Measurements from ENCODE around the gene HSD11B2.

The HSD11B2 gene

DNA sequence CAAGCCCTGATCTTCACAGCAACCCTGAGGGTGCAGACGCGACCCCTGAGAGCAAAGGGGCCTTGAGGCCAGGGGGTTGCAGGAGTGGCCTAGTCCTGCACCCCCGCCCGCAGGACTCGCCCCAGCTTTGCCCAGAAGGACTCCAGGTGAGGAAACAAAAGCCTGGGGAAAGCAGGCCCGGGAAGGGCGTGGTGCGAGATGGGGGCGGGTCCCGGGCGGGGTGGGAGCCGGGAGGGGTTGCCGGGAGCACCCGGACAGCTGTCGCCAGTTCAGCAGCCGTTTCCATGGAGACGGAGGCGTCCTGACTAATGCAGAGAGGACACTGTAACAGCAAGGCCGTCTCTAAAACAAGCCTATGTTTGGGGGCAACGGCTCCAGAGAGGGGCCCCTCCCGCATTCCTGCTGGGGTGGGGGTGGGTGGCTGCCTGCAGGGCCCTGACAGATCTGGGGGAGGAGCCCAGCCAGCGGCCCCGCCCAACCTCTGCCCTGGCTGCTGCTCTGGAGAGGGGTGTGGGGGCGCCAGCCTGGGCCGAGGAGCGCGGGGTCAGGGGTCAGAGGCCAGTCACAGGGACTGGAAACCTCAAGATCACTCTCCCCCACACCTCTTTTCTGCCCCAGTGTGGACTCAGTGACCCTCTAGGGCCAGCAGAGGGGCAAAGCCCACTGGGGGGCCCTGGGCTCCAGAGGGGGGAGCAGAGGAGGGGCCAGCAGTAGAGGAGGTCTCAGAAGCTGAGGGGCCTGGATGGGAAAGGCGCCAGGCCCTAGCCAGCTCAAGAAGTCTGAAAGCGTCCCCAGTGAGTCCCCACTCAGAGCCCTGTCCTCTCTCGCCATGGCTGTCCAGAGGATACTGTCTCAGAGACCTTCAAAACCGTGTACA lies 34.5 kb upstream of the HSD11B2 start:
- peak; percentile 53 for DNase-seq (ENCODE audit: low spot score)

DNA sequence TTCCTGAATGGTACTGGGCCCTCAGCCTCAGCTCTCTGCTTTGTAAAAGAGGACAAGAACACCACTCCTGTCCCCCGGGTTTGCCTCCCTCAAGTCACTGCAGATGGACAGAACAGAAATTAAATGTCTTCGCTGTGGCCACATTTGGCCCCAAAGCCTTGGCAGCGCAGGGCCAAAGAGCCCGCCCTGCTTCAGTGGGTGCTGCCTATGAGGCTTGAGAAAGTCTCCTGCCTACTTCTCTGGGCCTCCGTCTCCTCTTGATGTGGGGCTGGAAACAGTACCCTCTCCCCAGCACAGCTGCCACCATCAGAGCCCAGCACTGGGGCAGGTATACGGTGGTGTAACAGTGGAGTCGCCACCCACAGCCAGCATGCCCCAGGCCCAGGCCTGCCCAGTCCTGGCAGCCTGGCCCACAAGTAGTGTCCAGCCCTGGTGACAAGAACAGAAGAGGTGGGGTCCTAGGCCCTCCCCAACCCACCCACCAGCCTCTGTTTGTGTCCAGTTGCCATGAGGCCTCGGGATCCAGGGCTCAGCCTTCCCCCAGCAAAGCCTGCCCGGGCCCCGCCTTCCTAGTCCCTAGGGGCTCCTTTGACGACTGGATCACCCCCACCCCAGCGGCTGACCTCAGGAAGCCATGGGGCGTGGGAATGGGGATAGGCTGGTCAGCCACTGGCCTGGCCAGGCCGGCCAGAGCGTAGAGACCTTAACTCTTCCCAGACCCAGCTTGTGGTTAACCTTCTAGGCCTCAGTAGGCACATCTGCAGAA lies 33.7 kb upstream of the HSD11B2 start:
- DNase-seq (ENCODE audit: low spot score), result no peak

DNA sequence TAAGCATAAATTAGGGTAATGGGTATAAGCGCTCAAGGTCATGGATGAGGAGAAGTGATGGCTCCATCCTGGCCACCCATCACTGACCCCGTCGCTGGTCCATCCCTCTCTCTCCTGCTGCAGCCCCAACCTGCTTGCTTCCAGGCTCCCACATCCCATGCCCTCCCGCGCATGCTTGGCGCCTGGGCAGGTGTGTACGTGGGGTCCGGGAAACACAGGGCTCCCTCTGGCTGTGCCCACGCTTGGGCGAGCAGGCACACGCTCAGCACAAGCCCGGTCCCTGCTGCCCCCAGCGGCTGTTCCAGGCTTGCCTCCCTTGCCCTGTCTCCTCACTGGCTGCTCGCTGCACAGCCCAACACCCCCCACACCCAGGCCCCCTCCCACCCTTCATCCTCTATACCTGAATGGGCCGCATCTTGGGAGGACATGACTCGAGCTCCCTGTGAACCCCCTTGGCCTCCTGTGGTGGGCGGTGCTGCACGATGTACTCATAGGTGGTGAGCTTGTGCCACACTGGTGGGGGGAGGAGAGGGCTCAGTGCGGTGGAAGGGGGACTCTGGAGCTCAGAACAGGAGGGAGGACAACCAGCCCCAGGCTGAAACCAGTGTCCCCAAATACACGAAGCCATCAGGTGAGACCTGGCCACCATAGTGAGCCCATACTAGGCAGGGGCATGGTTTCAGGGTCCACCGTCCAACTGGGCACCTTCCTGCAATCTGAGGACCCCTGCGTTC lies 32.9 kb upstream of the HSD11B2 start:
- no peak for DNase-seq (ENCODE audit: low spot score)

DNA sequence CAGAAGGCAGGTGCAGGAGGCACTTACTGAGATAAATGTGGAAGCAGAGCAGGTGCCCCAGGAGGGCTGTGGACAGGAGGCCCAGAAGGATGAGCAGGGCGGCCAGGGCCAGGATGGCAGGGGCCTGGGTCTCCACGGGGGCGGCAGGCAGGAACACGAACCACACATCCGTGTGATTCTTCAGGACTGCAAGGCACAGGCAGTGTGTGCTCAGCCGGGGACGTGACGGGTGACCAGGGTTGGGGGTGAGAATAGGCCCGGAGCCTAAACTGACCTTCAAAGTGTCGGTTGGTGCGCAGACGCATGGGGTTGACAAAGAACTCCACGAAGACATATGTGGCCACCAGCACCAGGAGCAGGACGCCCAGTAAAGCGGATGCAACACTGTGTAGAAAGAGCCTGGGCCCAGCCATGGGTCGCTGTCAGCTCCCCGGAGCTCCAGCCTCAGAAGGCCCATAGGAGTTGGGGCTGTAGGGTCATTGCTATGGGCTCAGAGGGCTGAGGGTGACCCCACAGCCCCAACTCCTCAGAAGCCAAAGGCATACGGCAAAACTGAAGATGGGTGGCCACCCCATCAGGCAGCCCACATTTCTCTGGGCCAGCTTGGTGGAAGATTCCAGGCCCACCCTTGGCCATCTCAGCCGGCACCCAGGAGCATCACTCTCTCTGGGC lies 32.2 kb upstream of the HSD11B2 start:
- DNase-seq (ENCODE audit: low spot score), result no peak

DNA sequence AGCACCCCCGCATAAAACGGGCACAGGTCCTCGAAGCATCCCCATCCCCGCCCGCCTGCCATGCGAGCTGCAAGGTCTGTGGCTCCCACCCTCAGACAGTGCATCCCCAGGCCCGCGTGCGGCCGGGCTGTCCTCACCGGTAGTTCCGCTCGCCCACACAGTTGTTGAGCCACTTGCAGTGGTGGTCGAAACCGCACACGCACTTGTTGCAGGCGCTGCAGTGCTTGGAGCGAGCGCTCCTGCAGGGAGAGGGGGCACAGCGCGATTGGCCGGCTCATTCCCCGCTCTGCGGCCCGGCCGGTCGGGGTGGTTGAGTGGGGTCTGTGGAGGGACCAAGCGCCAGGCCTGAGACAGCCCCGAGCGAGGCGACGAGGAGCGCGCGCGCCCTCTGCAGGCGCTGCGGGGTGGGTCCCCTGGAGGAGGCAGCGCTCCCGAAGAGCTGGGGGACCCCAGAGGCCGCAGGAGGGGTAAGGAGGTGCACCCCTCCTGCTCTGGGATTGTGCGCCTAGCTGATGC lies 31.6 kb upstream of the HSD11B2 start:
- DNase-seq (ENCODE audit: low spot score), result no peak

DNA sequence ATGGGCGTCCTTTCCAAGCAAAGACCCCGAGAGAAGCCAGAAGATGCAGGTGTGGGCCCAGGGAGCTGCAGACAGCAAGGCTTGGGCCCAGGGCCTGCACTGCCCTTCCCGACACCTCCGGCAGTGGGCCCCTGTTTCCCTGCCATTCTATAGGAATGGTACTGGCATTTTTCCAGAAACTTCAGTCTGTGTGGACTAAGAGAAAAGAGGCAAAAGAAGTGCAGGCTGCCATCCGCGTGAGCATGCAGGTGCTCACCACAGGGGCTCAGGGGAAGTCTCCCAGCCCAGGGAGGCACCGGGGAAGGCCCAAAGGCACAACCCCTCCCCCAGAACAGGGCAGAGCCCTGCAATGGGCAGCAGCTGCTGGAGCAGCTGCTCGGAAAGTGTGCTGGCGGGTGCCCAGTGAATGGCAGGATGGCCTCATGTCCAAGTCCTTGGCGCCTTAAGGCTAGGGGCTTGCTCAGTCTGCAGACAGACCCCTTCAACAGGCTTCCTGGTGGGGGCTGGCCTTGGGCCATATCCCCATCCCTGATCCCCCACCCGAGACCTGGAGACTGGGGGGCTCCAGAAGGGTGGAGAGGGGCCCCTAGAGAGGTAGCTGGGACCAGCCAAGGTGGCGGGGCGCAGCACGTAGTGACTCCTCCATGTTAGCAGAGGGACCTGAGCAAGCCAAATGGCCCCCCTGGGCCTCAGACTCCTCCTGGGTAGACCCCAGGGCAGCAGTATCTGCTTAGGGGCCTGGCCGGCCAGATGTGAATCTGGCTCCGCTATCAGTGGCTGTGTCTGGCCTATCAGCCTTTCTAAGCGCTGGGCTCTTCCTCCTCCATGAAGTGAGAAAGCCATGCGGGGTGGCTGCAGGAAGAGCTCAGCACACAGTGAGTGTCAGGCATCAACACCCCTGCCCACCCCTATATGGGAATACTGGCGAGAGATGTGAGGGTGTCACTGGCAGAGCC lies 30.9 kb upstream of the HSD11B2 start:
- no peak for DNase-seq (ENCODE audit: low spot score)

DNA sequence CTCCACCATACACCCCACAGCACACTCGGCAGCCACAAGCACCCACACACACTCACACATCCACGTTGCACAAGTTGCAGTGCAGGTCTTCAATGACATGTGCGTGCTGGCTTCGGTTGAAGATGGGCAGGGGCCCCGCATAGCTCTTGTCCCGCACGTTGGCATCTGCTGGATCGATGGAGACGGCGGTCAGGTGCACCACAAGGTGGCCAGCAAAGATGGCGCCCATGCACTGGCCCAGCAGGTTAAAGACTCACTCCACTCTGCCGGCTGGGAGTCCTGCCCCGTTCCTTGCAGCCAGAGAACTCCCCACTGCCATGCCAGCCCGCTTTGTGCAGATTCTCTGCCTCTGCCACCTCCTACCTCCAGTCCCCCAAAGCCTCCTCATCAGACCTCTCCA lies 30.0 kb upstream of the HSD11B2 start:
- no peak for DNase-seq (ENCODE audit: low spot score)

DNA sequence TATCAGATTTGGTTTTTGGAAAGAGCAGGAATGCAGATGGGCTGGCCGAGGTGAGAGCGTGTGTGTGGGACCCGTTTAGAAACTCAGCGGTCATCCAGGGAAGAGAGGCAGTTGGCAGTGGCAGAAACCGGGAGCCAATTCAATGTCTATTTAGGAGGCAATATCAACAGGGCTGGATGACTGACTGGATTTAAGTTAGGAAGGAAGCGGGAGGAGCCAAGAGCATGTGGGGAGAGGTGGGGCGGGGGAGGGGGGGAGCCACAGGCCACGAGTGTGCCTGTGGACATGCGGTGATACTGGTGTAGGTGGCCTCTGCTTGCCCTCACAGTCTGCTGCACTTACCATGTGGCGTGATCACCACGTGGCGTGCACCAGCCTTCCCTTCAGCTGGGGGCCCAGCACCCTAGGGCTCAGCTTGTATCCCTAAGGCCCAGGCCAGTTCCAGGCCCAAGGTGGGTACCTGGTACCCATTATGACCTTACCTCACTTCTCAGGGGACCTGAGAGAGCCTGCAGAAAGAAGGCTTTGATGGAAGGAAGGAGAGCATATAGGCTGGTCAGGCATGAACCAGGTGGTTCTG lies 26.9 kb upstream of the HSD11B2 start:
- no peak for DNase-seq (ENCODE audit: low spot score)

DNA sequence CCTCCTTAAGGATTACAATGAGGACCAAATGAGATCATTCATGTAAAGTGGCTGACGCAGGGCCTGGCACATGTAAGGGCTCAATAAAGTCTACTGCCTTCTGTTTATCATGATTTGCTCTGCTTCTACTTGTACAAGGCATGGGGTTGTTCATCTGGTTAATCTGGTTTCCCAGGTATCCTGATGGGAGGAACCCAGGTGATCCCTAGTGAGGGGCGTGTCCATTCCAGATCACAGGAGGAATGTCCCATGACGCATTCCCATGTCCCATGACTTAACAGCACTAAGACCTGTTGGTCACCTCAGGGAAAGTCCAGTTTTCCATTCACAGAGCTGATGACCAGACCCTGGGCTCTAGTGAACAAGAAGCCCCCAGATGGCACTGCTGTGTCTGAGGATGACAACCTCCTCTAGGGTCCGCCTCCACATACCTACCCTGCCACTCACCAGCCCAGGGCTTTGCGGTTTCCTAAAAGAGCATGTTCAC lies 26.1 kb upstream of the HSD11B2 start:
- no peak for DNase-seq (ENCODE audit: low spot score)

DNA sequence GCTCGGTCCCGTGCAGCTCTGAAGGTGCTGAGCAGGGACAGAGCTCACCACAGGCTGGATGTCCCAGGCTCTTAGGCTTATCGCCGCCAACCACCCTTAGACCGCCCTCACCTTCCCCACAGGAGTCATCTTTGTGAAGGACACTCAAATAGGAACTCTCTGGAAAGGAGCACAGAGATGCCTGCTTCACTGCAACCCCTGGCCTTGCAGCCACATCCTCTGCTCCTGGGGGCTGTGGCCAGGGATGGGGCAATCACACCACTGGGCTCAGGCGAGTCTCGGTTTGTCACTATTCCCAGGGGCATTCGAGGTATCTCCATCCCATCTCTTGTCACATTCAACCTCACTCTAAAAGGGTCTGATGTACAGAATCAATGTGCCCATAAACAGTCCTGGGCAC lies 25.6 kb upstream of the HSD11B2 start:
- DNase-seq (ENCODE audit: low spot score), result no peak

DNA sequence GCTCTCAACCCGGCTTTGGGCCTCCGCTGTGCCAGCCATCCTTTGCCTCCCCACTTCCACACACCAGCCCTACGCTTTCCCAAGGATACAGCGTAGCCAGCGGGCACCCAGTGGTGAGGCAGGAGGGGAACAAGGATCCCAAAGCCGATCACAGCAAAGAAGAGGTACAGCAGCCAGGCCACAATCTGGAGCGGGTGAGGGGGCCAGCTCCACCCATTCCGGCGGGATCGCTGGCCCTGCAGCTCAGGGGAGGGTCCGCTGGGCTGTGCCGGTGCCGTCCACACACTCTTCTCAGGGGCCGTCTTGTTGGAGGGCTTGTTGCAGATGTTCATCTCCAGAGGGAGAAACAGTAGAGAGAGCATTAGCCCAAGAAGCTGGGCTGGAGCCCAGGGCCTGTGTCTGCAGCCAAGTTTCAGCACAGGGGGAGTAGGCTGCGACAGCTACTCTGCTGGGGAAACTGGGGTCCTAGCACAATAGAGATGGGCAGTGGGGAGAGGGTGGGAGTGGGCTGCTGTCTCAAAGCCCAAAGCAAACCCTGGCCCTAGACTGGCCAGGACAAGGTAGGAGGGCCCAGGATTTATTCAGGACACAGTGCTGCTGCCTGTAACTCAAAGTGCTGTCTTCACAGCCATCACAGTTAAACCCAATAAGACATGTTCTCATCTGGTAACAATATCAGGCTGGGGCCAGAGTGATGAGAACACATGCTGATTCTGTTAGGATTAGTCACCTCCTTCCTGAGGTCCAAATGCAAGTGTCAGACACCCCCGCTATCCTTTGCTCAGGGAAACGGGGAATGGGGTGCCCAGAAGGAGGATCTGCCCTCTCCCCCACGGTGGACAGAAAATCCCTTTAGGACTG lies 24.6 kb upstream of the HSD11B2 start:
- no peak for DNase-seq (ENCODE audit: low spot score)

DNA sequence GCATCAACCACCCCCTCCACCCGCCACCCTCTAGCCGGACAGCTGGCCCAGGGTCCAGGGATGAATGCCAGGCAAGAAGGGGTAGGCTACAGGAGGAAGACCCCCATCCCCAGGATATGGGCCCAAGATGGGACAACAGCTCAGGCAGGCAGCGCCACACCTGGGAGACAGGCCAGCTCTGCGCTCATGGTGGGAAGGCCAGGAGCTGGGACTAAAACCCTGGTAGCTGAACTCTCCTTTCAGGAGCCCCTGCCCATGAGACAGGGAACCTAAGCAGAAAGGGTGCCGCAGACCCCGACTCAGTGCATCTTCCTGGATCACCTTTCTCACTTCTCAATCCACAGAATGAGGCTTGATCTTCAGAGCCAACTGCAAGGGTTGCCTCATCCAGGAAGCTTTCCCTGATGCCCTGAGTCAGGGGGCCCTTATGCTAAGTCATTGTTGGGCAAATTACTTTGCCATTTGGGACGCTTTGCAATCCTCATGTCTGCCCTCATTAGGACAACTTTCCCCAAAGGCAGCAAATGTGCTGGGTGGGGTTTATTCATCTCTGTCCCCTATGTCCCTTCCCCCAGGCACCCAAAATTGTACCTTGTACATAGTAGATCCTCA lies 23.6 kb upstream of the HSD11B2 start:
- DNase-seq (ENCODE audit: low spot score), result no peak

DNA sequence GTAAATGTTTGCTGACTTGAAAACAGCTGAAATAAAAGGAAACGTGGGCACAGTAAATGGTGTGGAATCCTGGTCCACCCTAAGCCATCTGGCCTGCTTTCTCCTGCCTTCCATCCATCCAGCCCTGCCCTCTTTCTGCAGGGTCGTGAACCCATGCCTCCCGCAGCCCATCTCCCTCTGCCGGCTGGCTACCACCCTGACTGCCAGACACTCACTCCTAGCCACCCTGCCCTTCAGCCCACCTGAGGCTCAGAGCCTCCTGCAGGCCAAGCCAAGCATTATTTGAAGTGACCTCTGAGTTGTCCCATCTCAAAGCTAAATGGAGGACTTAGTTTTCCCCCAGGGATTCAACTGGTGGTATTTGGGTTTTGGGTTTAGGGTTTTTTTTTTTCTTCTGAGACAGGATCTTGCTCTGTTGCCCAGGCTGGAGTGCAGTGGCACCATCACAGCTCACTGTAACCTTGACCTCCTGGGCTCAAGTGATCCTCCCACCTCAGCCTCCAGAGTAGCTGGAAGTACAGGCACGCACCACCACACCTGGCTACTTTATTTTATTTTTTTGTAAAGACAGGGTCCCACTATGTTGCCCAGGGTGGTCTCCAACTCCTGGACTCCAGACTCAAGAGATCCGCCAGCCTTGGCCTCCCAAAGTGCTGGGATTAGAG lies 23.0 kb upstream of the HSD11B2 start:
- DNase-seq (ENCODE audit: low spot score), result no peak

DNA sequence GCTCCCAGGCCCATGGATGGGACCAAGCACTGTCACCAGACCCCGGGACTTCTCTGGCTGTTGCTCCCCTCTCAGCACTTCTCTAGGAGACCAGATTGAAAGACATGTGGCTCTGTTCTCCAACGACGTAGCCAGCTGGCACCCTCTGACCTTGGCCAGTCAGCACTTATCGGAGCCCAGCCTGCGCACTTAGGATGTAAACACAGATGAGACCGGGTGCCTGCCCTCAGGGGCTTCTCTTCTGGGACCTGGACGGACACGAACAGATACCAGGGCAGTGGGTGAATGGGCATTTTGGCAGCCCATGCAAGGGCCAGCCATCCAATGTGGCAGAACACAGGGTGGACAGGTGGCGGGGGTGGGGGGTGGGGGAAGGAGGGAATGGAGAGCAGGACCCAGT lies 21.3 kb upstream of the HSD11B2 start:
- DNase-seq (ENCODE audit: low spot score), result no peak

DNA sequence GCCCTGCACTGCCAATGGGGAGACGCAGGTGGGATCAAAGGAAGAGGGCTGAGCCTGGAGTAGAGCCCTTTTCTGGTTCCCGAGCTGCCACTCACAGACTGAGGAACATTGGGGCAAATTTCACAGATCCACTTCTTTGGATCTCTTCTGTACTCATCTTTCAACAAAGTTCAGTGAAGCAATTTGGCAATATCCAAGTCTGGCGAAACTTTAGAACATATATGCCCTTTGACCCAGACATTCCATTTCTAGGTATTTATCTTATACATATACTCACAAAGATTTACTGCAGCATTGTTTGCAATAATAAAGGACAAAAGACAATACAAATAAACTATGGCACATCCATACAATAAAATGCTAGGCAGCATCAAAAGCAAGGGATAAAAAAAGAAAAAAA lies 19.6 kb upstream of the HSD11B2 start:
- no peak for DNase-seq (ENCODE audit: low spot score)

DNA sequence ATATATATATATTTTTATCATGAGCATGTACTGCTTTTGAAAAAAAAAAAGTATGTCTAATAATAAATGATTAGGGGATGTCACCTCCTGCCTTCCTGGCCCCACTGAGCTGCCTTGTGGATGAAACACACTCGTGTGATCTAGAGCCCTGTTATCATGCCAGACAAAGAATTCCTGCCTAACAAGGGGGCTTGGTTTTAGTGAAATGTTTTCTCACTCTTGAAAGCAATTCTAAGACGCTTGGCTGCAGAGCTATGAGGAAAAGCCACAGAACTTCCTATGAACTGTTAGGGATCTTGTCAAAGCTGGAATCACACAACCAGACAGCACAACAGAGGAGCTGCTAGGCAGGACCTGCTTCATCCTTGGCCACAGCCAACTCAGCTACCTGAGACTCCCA lies 18.6 kb upstream of the HSD11B2 start:
- no peak for DNase-seq (ENCODE audit: low spot score)

DNA sequence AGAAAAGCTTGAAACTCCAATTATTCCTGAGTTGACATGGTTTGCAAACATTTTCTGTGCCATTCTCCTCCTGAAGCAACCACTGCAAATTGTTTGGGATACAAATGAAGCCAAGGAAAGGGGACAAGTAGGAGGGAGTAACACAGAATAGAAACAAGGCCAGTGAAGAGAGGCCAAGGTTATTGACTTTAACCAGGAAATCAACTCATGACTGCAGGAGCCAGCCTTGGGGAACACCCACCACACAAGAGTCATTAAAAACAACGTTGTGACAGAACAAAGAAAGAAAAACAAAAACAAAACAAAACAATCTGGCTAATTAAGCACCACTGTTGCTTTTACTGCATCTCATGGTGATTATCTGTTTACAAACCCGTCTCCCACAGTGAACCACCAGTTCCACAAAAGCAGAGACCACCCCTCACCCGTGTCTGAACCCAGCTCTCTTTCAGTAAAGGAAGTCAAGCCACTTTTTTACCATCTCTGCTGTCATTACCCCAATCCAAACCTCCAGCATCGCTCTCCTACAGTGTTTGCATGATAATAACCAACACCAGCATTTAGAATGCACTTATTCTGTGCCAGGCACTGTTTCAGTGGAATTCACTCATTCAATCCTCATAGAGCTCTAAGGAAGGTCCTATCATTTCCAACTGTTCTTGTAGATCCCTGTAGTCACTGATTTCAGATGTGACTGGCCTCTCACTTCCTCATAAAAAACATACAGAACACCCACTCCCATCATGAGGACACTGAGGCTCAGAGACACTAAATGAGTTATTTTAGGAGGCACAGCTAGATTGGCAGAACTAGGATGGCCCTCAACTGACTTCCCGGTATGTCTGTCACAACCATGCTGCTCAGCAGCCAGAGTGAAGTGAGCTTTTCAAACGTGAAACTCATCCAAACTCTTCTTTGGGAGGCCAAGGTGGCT lies 16.7 kb upstream of the HSD11B2 start:
- no peak for DNase-seq (ENCODE audit: low spot score)
